NT2/D1 (cell line): ENCODE measurements around the gene TGM4.

Experiments
- DNase-seq: peaks from one replicate; pipeline ENCODE4 v3.0.0-alpha.2; 2011; ENCODE audit warnings: low read depth, low spot score
- H3K27me3 ChIP-seq: 2 replicates; pipeline ENCODE4 v1.6.0; 2011; ENCODE audit warnings: mild to moderate bottlenecking; ENCODE audit not compliant: insufficient read length, insufficient read depth
- H3K36me3 ChIP-seq: 2 replicates; pipeline ENCODE4 v1.6.1; 2011; ENCODE audit warnings: mild to moderate bottlenecking, low read length, mixed read lengths; ENCODE audit not compliant: insufficient read depth, insufficient read length
- H3K4me1 ChIP-seq: 2 replicates; pipeline ENCODE4 v1.5.1; 2011; ENCODE audit not compliant: insufficient read depth, insufficient read length
- H3K4me3 ChIP-seq: 2 replicates; pipeline ENCODE4 v1.5.1; 2011; ENCODE audit warnings: low read depth; ENCODE audit not compliant: insufficient read length
- H3K9ac ChIP-seq: 2 replicates; pipeline ENCODE4 v1.6.0; 2011; ENCODE audit warnings: low read depth; ENCODE audit not compliant: insufficient read length
- H3K9me3 ChIP-seq: 2 replicates; pipeline ENCODE4 v1.5.1; 2011; ENCODE audit warnings: mild to moderate bottlenecking, low read length; ENCODE audit not compliant: insufficient read depth
- SUZ12 ChIP-seq: IDR thresholded peaks from 2 replicates; pipeline ENCODE4 v1.6.1; 2011; ENCODE audit not compliant: insufficient read length, insufficient read depth; ENCODE audit errors: extremely low read depth
- YY1 ChIP-seq: IDR thresholded peaks from 2 replicates; pipeline ENCODE4 v1.6.1; 2011; ENCODE audit not compliant: insufficient read length, insufficient read depth
- ZNF274 ChIP-seq: IDR thresholded peaks from 2 replicates; pipeline ENCODE4 v1.6.1; 2011; ENCODE audit warnings: mild to moderate bottlenecking, low read depth, low read length

TGM4 gene

GRCh38 chr3:44915702-44916438, 41.5 kb downstream of the TGM4 start:
- H3K4me3 ChIP-seq: no peak overlapping the region
- TF ChIP-seq SUZ12: no peak
- TF ChIP-seq ZNF274: no peak
- TF ChIP-seq YY1: no peak
- no peak for DNase-seq

GRCh38 chr3:44918087-44918486, 43.7 kb downstream of the TGM4 start:
- no peaks in the 10 kb centered on the region for H3K4me1 ChIP-seq
- TF ChIP-seq SUZ12 (no peak), ZNF274 (no peak), YY1 (no peak)
- H3K4me3 ChIP-seq: no peak overlapping the region
- DNase-seq: no peak
- no peaks in the 10 kb centered on the region for H3K9me3 ChIP-seq
- H3K27me3 ChIP-seq: no peaks in the 10 kb centered on the region
- H3K36me3 ChIP-seq: peaks cover 49% of the 10 kb centered on the region
- H3K9ac ChIP-seq: no peak overlapping the region

More at GRCh38 chr3:44915702-44916438, 41.5 kb downstream of the TGM4 start:
- H3K36me3 ChIP-seq: peaks cover 35% of the 10 kb centered on the region
- H3K9me3 ChIP-seq: peaks cover 9% of the 10 kb centered on the region
- no peaks in the 10 kb centered on the region for H3K4me1 ChIP-seq
- no peak overlapping the region for H3K9ac ChIP-seq
- H3K27me3 ChIP-seq: no peaks in the 10 kb centered on the region

GRCh38 chr3:44918581-44918980, 44.2 kb downstream of the TGM4 start:
- no peaks in the 10 kb centered on the region for H3K9me3 ChIP-seq
- H3K36me3 ChIP-seq: peaks cover 53% of the 10 kb centered on the region
- TF ChIP-seq SUZ12: no peak
- no peak for TF ChIP-seq YY1
- TF ChIP-seq ZNF274: no peak
- no peak overlapping the region for H3K9ac ChIP-seq
- DNase-seq: no peak
- H3K4me1 ChIP-seq: no peaks in the 10 kb centered on the region
- no peaks in the 10 kb centered on the region for H3K27me3 ChIP-seq
- H3K4me3 ChIP-seq: no peak overlapping the region

- no peaks in the 10 kb centered on the region for H3K9me3 ChIP-seq
- TF ChIP-seq ZNF274 (no peak), SUZ12 (no peak), YY1 (no peak)
- no peak overlapping the region for H3K4me3 ChIP-seq
- no peak overlapping the region for H3K9ac ChIP-seq
- no peaks in the 10 kb centered on the region for H3K4me1 ChIP-seq
- H3K36me3 ChIP-seq: peaks cover 54% of the 10 kb centered on the region
- no peaks in the 10 kb centered on the region for H3K27me3 ChIP-seq
- no peak for DNase-seq
Observed at GRCh38 chr3:44920081-44920480, 45.7 kb downstream of the TGM4 start.

GRCh38 chr3:44923632-44924456, 49.4 kb downstream of the TGM4 start:
- H3K4me3 ChIP-seq: no peak overlapping the region
- no peaks in the 10 kb centered on the region for H3K4me1 ChIP-seq
- no peak for DNase-seq
- TF ChIP-seq SUZ12 (no peak), ZNF274 (no peak)
- H3K36me3 ChIP-seq: peaks cover 72% of the 10 kb centered on the region
- no peaks in the 10 kb centered on the region for H3K27me3 ChIP-seq
- H3K9ac ChIP-seq: no peak overlapping the region
- no peaks in the 10 kb centered on the region for H3K9me3 ChIP-seq

- H3K9me3 ChIP-seq: no peaks in the 10 kb centered on the region
- peaks cover 74% of the 10 kb centered on the region for H3K36me3 ChIP-seq
- no peak overlapping the region for H3K9ac ChIP-seq
- no peaks in the 10 kb centered on the region for H3K4me1 ChIP-seq
- no peaks in the 10 kb centered on the region for H3K27me3 ChIP-seq
- no peak for DNase-seq
- no peak overlapping the region for H3K4me3 ChIP-seq
- no peak for TF ChIP-seq YY1
- no peak for TF ChIP-seq SUZ12
- no peak for TF ChIP-seq ZNF274
Observed at GRCh38 chr3:44924457-44925084, 50.2 kb downstream of the TGM4 start.

- no peaks in the 10 kb centered on the region for H3K9me3 ChIP-seq
- H3K4me1 ChIP-seq: no peaks in the 10 kb centered on the region
- no peak overlapping the region for H3K9ac ChIP-seq
- H3K4me3 ChIP-seq: no peak overlapping the region
- no peak for DNase-seq
- peaks cover 76% of the 10 kb centered on the region for H3K36me3 ChIP-seq
- no peaks in the 10 kb centered on the region for H3K27me3 ChIP-seq
- TF ChIP-seq ZNF274 (no peak), SUZ12 (no peak), YY1 (no peak)
Observed at GRCh38 chr3:44926172-44926571, 51.8 kb downstream of the TGM4 start.
